Activated T-cell treated with anti-CD3 and anti-CD28 coated beads, Interleukin-2, amount 50 U/mL, for 24 hours (primary cell): Measurements from ENCODE around the gene RAB40A.

ENCODE experiments used
- DNase-seq: peaks from one replicate; pipeline ENCODE4 v3.0.0-alpha.2; 2020
- H3K27ac Mint-ChIP-seq: 2 replicates; pipeline ENCODE4 v1.8.0; 2020; ENCODE audit warnings: mild to moderate bottlenecking, mixed read lengths
- H3K27me3 Mint-ChIP-seq: 2 replicates; pipeline ENCODE4 v1.8.0; 2020; ENCODE audit warnings: mixed read lengths
- H3K36me3 Mint-ChIP-seq: 2 replicates; pipeline ENCODE4 v1.8.0; 2020; ENCODE audit warnings: low read depth, mixed read lengths
- H3K4me1 Mint-ChIP-seq: 2 replicates; pipeline ENCODE4 v1.8.0; 2020; ENCODE audit warnings: low read depth, mixed read lengths
- H3K4me3 Mint-ChIP-seq: 2 replicates; pipeline ENCODE4 v1.8.0; 2020; ENCODE audit warnings: mild to moderate bottlenecking, moderate library complexity, mixed read lengths
- H3K9me3 Mint-ChIP-seq: 2 replicates; pipeline ENCODE4 v1.8.0; 2020; ENCODE audit warnings: mixed read lengths

RAB40A gene, protein sequence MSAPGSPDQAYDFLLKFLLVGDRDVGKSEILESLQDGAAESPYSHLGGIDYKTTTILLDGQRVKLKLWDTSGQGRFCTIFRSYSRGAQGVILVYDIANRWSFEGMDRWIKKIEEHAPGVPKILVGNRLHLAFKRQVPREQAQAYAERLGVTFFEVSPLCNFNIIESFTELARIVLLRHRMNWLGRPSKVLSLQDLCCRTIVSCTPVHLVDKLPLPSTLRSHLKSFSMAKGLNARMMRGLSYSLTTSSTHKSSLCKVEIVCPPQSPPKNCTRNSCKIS

DNA sequence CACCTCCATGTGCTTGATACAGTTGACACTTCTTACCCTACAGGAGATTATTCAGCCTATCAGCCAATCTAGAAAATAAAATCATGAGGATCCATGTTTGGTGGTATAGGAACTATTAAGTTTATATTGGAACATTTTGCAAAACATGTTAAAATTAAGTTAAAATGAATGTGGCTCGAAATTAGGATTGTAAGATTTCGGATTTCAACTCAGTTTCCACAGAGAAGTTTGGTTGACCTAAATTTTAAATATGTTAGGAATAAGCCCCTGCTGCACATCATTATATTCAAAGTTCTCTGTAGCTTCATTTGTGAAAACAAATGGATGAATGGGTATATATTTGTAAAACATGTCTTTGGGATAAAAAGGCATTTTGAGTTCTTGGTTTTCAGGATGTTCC, at the start of gene RAB40A:
TSS of gene RAB40A (minus strand) at position 101 of the 400 bp plus-strand sequence. CDS start 18,733 bp downstream, outside the sequence.
- no peak for DNase-seq
- H3K27ac Mint-ChIP-seq: no peak within 1 kb of the TSS
- no peaks in the 10 kb centered on the region for H3K9me3 Mint-ChIP-seq
- H3K4me1 Mint-ChIP-seq: no peaks in the 10 kb centered on the region
- H3K4me3 Mint-ChIP-seq: no peak within 1 kb of the TSS
- H3K36me3 Mint-ChIP-seq: no peaks in the 10 kb centered on the region
- peaks cover 33% of the 10 kb centered on the region for H3K27me3 Mint-ChIP-seq

DNA sequence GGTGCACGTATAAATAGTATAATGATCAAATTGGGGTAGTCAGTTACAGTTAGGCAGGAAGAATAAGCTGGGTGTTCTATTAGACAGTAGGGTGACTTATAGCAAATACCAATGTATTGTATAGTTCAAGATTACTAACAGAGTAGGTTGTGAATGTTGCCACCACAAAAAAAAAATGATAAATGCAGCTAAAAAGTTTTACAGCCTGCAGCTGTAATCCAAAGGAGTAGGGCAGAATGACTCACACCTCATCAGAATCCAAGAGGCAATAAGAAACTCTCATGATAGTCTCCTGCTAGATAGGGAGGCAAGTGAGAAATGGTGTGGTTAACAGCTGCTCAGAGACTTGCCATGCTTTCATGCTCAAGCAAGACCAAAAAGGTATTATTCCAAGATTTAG, 46.5 kb upstream of the RAB40A start:
- DNase-seq: no peak
- no peaks in the 10 kb centered on the region for H3K4me1 Mint-ChIP-seq
- no peak overlapping the region for H3K27ac Mint-ChIP-seq
- H3K4me3 Mint-ChIP-seq: no peak overlapping the region
- peaks cover 30% of the 10 kb centered on the region for H3K27me3 Mint-ChIP-seq
- H3K9me3 Mint-ChIP-seq: no peaks in the 10 kb centered on the region
- no peaks in the 10 kb centered on the region for H3K36me3 Mint-ChIP-seq

DNA sequence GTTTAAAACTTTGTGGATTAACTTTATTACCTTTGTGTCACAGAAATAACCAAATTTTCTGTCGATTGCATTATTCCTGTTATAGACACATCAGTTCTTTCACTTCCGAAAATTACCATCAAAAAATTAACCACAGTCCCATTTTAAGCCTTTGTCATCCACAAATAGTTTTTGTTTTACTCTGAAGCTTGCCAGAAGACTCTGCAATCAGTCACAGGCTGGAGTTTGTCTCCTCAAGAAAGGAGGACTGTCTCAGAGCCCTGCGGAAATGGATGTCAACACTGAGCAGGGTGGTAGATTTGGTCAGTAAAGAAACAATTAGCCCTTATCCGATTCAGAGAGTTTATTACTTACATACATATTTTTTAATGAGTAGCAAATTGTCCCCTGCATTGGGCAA, 45.9 kb upstream of the RAB40A start:
- Mint-ChIP-seq H3K9me3 (no peaks in the 10 kb centered on the region), H3K27ac (no peak overlapping the region), H3K27me3 (peaks cover 30% of the 10 kb centered on the region), H3K4me1 (no peaks in the 10 kb centered on the region), H3K36me3 (no peaks in the 10 kb centered on the region), H3K4me3 (no peak overlapping the region)
- DNase-seq: no peak

DNA sequence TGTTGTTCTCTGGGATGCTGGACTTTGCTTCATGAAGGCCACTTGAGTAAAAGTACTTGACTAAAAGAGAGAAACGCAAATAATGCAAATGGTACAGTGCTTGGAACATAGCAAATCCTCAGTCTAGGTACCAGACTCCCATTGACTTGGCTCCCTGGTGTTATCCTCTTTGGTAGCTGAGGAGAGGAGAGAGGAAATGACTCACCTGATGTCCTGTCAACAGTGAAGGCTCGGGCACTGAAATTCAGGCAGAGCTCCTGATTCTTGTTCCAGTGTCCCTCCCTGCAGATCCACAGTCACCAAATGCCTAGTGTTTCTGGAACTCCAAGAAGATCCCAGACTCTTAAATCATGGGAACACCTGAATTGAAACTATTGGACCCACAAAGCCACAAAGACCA, 43.5 kb upstream of the RAB40A start:
- no peak for DNase-seq

DNA sequence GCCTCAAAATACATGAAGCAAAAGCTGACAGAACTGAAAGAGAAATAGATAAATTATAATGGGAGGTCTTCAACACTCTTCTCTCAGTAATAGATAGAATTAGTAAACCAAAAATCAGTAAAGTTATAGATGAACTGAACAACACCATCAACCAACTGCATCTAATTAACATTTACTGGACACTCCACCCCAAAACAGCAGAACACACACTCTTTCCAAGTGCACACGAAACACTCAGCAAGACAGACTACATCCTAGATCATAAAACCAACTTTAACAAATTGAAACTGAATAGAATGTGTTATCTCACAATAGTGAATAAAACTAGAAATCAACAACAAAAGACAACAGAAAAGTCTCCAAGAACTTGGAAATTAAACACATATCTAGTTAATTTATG, 41.0 kb upstream of the RAB40A start:
- Mint-ChIP-seq H3K27ac (no peak overlapping the region), H3K36me3 (no peaks in the 10 kb centered on the region), H3K27me3 (peaks cover 49% of the 10 kb centered on the region), H3K4me1 (no peaks in the 10 kb centered on the region), H3K4me3 (no peak overlapping the region), H3K9me3 (no peaks in the 10 kb centered on the region)
- DNase-seq: no peak

More for the DNA sequence above, 43.5 kb upstream of the RAB40A start:
- peaks cover 36% of the 10 kb centered on the region for H3K27me3 Mint-ChIP-seq
- no peak overlapping the region for H3K4me3 Mint-ChIP-seq
- H3K27ac Mint-ChIP-seq: no peak overlapping the region
- H3K4me1 Mint-ChIP-seq: no peaks in the 10 kb centered on the region
- H3K36me3 Mint-ChIP-seq: no peaks in the 10 kb centered on the region
- no peaks in the 10 kb centered on the region for H3K9me3 Mint-ChIP-seq

DNA sequence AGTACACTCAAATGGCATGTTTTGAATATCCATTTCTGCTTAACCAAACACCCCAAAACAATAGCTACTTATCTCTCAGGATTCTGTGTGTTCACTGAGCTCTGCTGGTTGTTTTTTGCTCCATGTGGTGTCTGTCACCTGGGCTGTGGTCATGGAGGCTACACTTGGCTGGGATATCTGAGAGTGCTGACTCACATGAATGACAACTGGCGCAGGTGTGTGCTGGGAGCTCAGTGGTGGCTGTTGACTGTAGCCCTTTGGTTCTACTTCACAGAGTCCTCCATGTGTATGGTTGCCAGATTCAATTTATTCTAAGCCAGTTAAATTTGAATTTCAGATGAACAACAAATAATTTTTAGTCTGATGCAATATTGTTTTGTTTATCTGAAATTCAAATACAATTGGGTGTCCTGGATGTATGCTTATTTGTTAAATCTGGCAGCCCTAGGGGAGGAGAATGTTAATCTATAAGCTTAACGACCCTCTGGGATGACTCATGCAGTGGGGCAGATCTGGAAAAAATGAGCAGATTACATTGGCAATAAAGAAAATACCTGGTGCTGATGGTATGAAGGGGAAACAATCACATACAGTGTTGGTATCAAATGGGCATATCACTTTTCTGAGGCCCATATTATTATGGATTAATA, 37.8 kb upstream of the RAB40A start:
- Mint-ChIP-seq H3K36me3 (peaks cover 4% of the 10 kb centered on the region), H3K9me3 (no peaks in the 10 kb centered on the region), H3K4me1 (peaks cover 9% of the 10 kb centered on the region), H3K27me3 (peaks cover 47% of the 10 kb centered on the region), H3K27ac (no peak overlapping the region), H3K4me3 (no peak overlapping the region)
- DNase-seq: no peak

DNA sequence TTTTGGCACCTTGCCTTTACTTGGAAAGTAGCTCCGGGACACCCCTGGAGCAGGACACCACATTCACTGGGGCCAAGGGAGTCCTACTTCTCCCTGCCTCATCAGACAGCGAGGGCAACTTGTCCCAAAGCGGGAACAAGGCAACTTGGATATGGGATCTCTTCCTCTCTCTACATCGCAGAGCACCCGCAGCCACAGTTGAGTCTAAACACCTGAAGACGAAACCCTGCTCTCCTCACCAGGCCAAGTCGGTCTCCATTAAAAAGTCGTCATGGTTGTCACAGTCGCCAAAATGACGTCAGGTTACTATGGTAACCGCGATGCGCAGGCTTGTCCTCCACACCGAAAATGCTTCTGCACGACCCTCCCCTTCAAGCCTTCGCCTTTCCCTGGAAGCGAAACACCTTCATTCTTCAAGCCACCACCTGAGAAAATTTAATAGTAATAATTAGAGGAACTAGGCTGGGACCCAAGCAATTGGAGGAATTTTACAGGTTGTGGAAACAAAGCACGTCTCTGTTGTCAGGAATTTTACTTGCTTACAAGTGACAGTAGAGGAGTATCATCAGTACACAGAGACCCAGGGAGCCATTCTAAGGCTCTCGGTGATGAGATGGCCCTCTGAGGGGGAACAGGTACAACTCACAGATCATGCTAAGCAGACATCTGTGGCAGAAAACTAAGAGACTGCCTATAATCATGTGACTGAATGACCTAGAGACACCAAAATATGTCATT, 35.6 kb upstream of the RAB40A start:
- peak overlapping the region; percentile 87 for H3K4me3 Mint-ChIP-seq
- DNase-seq: peak; percentile 72
- H3K27ac Mint-ChIP-seq: peak overlapping the region; percentile 81
- H3K36me3 Mint-ChIP-seq: peaks cover 4% of the 10 kb centered on the region
- H3K27me3 Mint-ChIP-seq: peaks cover 45% of the 10 kb centered on the region
- peaks cover 10% of the 10 kb centered on the region for H3K4me1 Mint-ChIP-seq
- no peaks in the 10 kb centered on the region for H3K9me3 Mint-ChIP-seq

DNA sequence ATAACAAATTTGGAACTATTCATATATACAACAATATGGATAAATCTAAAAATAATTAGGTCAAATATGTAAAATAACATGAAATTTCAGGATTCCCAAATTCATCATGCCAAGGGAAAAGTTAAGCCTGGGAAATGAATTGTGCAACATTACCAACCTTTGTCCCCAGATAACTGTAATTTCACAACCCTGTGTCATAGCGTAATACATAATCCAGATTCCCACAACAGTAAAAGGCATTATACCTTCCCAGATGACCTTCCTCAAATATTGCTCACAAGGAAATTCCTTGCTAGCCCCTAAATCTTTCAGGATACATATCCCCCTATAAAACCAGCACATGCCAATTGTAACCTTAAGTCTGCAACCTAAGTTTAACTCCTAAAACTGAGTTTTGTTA, 32.9 kb upstream of the RAB40A start:
- peaks cover 34% of the 10 kb centered on the region for H3K27me3 Mint-ChIP-seq
- no peaks in the 10 kb centered on the region for H3K9me3 Mint-ChIP-seq
- no peak overlapping the region for H3K27ac Mint-ChIP-seq
- peaks cover 4% of the 10 kb centered on the region for H3K36me3 Mint-ChIP-seq
- no peak overlapping the region for H3K4me3 Mint-ChIP-seq
- H3K4me1 Mint-ChIP-seq: peaks cover 10% of the 10 kb centered on the region
- DNase-seq: no peak

DNA sequence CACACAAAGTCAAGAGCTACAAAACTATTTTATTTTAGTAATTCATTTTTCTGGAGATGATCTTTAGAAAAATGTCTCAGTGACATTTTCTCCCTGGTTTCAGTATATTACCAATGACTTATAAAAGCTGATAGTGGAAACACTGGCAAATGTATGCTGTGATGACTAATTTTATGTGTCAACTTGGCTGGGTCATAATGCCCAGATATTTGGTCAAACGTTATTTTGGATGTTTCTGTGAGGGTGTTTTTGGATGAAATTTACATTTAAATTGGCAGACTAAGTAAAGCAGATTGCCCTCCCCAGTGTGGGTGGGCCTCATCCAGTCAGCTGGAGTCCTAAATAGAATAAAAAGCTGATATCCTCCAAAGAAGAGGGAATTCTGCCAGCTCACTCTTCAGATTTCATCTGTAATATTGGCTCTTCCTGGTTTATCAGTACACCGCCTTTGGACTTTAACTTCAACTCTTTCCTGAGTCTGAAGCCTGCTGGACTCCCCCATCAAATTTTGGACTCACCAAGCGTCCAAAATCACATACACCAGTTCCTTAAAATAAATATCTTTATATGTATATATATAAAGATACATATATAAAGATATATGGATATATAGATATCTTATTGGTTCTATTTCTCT, 31.2 kb upstream of the RAB40A start:
- no peak overlapping the region for H3K27ac Mint-ChIP-seq

DNA sequence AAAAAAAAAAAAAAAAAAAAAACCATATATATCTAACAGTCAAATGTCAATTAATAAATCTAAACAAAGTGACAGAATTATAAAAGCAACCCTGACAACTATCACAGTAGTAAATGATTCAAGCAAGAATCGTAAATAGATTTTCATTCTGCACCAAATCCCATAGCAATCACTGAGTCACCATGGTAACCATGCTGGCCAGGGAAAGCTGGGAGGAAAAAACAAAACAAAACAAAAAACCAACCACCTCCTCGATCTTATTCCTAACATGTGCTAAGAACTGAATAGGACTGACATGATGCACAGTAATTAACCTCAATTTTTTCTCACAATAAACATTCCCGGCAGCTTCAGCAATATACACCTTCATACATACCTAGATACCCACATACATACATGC, 30.6 kb upstream of the RAB40A start:
- Mint-ChIP-seq H3K4me3 (no peak overlapping the region), H3K9me3 (no peaks in the 10 kb centered on the region), H3K4me1 (peaks cover 9% of the 10 kb centered on the region), H3K27me3 (peaks cover 25% of the 10 kb centered on the region), H3K36me3 (peaks cover 4% of the 10 kb centered on the region), H3K27ac (no peak overlapping the region)
- DNase-seq: no peak

More for the DNA sequence above, 31.2 kb upstream of the RAB40A start:
- DNase-seq: no peak
- peaks cover 4% of the 10 kb centered on the region for H3K36me3 Mint-ChIP-seq
- H3K4me1 Mint-ChIP-seq: peaks cover 10% of the 10 kb centered on the region
- H3K9me3 Mint-ChIP-seq: no peaks in the 10 kb centered on the region
- no peak overlapping the region for H3K4me3 Mint-ChIP-seq
- H3K27me3 Mint-ChIP-seq: peaks cover 28% of the 10 kb centered on the region

DNA sequence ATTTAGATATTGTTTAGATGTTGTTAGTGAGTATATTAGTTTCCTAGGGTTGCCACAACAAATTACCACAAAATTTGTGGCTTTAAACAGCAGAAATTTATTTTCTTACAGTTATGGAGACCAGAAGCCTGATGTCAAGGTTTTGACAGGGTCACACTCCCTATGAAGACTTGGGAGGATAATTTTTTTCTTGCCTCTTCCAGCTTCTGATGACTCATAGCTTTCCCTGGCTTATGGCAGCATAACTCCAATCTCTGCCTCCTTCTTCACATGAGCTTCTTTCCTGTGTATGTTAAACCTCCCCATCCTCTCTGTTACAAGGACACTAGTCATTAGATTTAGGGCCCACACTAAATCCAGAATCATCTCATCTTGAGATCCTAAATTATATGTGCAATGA, 20.9 kb upstream of the RAB40A start:
- DNase-seq: no peak
- Mint-ChIP-seq H3K27me3 (peaks cover 40% of the 10 kb centered on the region), H3K36me3 (no peaks in the 10 kb centered on the region), H3K4me3 (no peak overlapping the region), H3K4me1 (no peaks in the 10 kb centered on the region), H3K9me3 (no peaks in the 10 kb centered on the region), H3K27ac (no peak overlapping the region)

DNA sequence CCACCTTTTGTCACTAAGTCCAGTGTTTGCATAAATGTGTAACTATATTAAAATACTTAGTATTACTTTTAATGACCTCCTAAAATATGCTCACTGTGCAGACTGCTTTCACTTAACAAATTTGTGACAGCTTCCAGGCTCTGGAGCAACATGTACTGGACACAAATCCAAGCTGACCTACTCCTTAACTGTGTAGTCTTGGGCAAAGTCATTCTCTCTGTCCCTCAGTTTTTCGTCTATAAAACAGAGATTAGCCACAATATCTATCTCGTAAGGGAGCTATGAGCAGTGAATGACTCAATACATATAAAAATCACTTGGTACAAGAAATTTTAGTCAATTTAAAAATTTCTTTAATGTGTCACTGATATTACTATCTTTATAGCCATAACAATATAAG, 20.4 kb upstream of the RAB40A start:
- no peak overlapping the region for H3K4me3 Mint-ChIP-seq
- no peaks in the 10 kb centered on the region for H3K4me1 Mint-ChIP-seq
- H3K36me3 Mint-ChIP-seq: no peaks in the 10 kb centered on the region
- no peak for DNase-seq
- no peaks in the 10 kb centered on the region for H3K9me3 Mint-ChIP-seq
- H3K27ac Mint-ChIP-seq: no peak overlapping the region
- peaks cover 42% of the 10 kb centered on the region for H3K27me3 Mint-ChIP-seq

DNA sequence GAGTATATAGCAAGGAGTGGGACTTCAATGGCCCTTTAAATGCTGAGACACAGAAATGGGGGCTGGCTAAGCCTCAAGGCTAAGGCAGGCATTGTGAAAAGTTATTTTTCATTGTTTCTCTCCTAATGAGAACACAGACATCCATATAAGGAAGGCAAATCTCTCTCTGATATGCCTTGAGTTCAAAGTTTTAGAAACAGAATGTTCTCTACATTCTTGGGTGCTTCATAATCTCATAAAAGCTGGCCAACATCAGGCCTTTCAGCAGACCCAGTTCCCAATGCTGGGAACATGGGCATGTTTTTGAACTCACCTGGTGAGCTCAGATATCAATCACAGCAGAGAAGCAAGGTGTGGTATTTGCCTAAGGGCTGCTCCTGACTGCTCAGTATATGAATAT, 19.4 kb upstream of the RAB40A start:
- Mint-ChIP-seq H3K27me3 (peaks cover 45% of the 10 kb centered on the region), H3K36me3 (no peaks in the 10 kb centered on the region), H3K4me3 (no peak overlapping the region), H3K9me3 (no peaks in the 10 kb centered on the region), H3K27ac (no peak overlapping the region), H3K4me1 (peaks cover under 1% of the 10 kb centered on the region)
- no peak for DNase-seq

DNA sequence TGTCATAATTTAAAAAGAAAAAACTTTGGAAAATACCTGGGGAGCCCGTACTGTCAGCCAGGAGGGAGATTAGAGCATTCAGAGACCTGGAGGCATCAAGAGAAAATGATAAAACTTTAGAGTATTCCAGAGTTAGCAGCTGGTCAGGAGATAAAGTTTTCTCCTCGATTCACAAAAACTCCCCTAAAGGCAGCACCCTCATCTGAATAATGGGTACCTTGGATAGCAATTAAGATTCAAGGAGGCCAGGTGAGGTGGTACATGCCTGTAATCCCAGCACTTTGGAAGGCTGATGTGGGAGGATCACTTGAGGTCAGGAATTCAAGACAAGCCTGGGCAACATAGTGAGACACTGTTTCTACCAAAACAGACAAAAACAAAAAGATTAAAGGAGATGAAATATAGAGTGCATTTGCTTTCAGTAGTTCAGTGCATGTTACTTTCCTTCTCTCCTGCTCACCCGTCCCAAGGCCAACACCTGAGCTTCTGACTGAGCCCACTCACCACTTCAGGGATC, 18.6 kb upstream of the RAB40A start:
- peaks cover 3% of the 10 kb centered on the region for H3K4me1 Mint-ChIP-seq
- H3K4me3 Mint-ChIP-seq: no peak overlapping the region
- no peak overlapping the region for H3K27ac Mint-ChIP-seq
- peaks cover 42% of the 10 kb centered on the region for H3K27me3 Mint-ChIP-seq
- no peaks in the 10 kb centered on the region for H3K9me3 Mint-ChIP-seq
- H3K36me3 Mint-ChIP-seq: no peaks in the 10 kb centered on the region
- DNase-seq: no peak
